SK-N-DZ (cell line): ENCODE data around the gene NECTIN4.
A peak's percentile ranks its signal among the peaks of the same experiment; 100 is the strongest.

Experiments
- DNase-seq: peaks from one replicate; pipeline ENCODE4 v3.0.0-alpha.2; 2015; ENCODE audit warnings: low spot score

NECTIN4 gene

GRCh38 chr1:161059293-161059692 lies 30.1 kb downstream of the NECTIN4 start:
- DNase-seq = no peak

DNA sequence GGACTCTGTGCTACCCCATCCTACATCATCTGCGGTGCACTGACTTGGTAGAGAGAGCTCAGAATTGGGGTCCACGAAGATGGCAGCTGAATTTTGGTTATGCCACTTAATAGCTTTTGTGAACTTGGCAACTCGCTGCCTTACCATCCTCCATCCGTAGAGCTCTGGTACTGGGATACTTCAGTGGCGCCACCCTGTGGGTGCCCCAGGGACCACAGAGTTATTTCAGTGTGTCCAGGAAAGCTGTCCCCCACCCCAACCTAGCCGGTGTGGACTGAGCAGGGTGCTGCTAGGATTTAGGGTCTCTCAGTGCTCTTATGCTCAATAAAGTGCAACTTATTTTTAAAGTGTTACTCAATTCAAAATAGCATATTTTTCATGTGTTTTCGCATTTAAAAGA lies 34.6 kb downstream of the NECTIN4 start:
- no peak for DNase-seq

GRCh38 chr1:161054232-161054631 lies 35.1 kb downstream of the NECTIN4 start:
- DNase-seq = no peak

DNA sequence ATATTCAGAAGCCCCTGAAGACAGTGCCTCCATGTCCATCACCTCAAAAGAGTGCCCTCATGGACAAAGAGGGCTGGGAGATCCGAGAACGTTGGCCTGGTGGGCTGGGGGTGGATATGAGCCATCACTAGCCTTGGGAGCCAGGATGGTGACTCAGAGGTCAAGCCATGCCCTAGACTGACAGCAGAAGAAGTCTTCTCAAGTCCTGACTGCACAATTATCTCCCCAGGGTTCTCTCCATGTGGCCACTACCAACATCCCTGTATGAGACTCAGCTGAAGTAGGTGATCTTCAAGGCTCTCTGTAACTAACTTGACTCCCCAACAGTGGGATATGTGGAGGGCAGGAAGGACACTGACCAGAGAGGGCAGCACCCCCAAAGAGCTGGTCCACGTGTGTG lies 36.5 kb downstream of the NECTIN4 start:
- no peak for DNase-seq

- no peak for DNase-seq
Observed at GRCh38 chr1:161051219-161051618, 38.1 kb downstream of the NECTIN4 start.

- DNase-seq = no peak
Observed at GRCh38 chr1:161048949-161049722, 40.2 kb downstream of the NECTIN4 start.

GRCh38 chr1:161047436-161048420 lies 41.6 kb downstream of the NECTIN4 start:
- no peak for DNase-seq

- no peak for DNase-seq
Observed at GRCh38 chr1:161046605-161047228, 42.6 kb downstream of the NECTIN4 start.

DNA sequence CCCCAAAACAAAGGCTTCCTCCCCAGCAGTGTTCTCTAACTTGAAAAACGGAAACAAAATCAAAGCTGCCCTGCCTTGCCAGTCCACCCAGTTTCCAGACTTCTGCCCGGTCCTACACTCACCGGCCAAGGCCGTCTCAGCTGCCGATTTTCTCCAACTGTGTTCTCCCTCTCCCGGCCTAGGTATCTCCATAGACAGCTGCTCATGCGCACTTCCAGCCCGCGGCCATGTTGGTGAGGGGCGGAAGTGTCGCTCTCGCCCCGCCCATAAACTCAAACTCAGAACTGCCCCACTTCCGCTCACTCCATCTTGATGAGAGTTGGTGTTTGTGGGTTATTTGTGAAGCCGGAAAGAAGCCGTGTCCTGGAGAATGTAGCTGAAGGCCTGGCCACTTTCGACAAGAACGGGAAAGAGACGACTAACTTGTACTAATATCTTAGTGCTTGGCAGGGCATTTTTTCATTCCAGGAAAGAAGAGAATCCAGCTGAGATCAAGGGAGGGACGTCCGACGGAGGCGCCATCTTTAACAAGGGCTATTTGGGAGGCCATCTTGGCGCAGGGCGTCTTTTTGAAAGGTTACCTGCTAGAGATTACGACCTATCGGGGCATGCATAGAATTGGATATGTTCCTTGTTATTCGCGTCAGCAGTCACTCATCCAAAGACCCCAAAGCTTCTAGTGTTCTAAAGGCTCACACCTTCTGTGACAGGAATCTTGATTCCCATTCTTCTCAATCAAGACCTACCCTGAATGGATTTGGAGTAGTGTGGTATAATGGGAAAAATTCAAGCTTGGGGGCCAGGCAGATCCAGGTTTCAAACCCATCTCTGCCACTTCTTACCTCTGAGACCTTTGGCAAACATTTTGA lies 43.4 kb downstream of the NECTIN4 start, which contains the start of gene USF1:
TSS of gene USF1 (minus strand) at position 242 of the 869 bp plus-strand sequence. CDS start 2,702 bp downstream, outside the sequence.
- DNase-seq = peak; percentile 97

DNA sequence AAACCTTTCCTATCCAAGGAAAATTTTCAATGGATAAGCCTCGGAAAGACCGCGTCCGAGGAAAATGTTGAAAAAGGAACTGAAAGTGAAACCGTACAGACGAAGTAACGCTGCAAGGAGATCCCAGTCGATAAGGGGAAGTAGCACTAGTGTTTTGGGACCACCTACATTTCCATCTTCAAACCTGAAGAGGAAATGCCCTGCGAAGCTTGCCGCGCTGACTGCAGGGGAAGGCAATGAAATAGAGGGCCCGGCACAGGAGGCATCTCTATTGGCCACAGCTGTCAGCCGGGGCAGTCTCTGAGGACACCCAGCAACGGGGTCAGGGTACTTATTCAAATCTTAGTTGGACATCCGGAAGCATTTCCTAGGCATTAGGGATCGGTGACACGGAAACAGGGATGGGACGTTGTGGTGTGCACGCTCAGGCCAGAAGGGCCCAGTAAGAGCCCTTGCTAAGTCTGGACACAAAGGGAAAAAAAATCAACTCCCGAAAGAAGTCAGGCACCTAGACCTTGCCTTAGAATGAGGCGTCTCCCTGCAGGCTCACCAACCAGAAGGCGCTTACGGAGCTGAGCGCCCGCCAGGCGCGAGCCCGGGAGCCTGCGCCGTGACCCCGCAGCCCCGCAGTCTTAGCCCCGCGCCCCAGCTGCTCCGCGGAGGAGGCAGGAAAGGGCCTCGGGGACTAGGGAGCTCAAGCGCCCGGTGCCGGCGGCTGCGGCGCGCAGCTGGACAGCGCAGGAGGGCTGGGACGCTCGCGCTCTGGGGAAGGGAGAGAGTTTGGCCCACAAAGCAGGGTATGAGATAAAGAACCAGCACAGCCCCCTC lies 44.2 kb downstream of the NECTIN4 start:
- DNase-seq = peak; percentile 83

GRCh38 chr1:161044535-161044907 lies 44.8 kb downstream of the NECTIN4 start:
- no peak for DNase-seq

GRCh38 chr1:161039546-161039945 lies 49.8 kb downstream of the NECTIN4 start:
- DNase-seq = no peak

DNA sequence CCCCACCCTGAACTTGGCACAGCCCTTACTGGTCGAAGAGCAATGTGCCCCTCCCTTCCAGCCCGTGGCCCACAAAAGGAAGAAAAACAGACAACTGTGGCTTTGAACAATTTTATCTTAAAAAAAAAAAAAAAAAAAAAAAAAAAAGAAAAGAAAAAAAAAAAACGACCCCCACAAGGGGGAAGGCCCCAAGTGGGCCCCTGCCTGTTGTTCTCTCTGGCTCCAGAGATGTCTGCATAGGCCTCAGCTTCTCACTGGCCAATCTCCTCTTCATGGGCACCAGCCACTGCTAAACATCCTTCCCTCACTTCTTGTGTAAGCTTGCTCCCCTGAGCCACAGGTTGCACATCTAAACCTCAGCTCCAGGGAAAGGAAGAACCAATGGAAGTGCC lies 50.2 kb downstream of the NECTIN4 start:
- no peak for DNase-seq

DNA sequence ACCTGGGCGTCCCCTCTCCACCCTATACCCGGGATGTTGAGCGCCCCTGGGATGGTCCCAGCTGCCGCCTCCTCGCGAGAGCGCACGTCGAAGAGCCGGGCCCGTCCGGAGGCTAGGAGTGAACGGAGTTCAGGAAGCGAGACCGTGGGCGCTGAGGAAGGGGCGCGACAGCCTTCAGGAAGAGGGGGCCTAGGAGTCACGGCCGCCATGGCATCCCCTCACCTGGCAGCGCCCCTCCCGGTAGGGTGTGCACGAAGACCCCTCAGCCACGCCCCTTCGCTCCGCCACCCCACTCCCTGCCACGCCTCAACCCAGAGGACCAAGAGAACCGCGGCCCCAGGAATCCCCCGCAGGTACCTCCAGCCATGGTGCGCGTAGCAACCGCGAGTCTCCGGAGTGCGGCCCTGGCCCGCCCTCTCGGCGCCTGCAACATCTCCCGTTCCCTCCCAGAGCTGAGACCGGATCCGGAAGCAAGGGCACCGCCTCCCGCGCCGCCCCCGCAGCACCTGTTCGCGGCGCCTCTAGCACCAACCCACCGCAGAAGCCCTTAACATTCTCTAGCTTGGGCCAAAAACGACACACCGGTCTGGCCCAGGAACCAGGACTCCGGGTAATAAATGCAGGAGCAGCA lies 50.7 kb downstream of the NECTIN4 start, which contains the start of gene TSTD1:
TSS of gene TSTD1 (minus strand) at position 442 of the 631 bp plus-strand sequence. CDS start at position 367, 75 bp downstream.
- DNase-seq = no peak

GRCh38 chr1:161037661-161038522 lies 51.5 kb downstream of the NECTIN4 start:
- no peak for DNase-seq

DNA sequence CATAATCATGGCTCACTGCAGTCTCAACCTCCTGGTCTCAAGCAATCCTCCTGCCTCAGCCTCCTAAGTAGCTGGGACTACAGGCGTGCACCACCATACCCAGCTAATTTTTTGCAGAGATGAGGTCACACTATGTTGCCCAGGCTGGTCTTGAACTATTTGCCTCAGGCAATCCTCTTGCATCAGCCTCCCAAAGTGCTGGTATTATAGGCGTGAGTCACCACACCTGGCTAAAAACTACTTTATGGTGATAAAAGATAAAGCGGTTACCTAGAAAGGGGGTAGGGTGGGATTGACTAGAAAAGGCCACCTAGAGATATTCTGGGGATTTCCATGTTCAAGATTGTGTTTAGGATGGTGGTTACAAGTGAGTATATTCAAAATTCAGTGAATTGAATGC lies 55.6 kb downstream of the NECTIN4 start:
- DNase-seq = no peak

DNA sequence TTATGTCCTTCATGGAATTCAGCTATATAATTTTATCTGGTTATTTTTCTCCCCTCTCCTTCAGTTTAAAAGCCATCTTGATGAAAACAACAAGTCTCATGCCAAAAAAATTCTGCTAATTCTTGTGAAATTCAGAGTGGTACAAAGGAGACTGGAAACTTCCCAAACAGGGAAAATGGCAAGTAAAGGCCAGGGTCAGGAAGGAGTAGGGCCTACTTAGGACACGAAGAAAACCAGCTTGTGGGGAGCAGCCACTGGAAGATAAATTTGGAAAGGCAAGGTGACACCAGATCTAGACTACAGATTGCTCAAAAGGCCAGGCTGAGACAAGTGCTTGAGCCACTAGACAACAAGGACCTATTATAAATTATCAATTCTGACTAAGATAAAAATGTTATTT lies 56.9 kb downstream of the NECTIN4 start:
- DNase-seq = no peak

DNA sequence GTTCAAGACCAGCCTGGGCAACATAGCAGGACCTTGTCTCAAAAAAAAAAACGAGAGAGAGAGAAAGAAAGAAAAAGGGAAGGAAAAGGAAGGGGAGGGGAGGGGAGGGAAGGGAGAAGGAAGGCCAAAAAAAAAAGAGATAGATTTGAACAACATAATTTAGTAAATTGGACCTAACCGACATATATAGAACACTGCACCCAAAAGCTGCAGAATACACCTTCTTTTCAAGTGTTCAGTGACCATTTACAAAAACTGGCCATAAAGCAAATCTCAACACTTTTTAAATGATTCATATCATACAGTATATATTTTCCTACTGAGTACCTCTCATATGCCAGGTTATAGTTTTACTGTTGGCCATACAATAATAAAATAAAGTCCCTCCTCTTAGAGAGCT lies 57.5 kb downstream of the NECTIN4 start:
- no peak for DNase-seq
